Daoy (cell line): ENCODE measurements around the gene TENT4A. TPM values are rescaled to one million over a fixed set of nuclear protein-coding genes. Genes with fewer than 3 reads are reported as not detected.

ENCODE experiments used
- DNase-seq: peaks from one replicate; pipeline ENCODE4 v3.0.0-alpha.2; 2015; ENCODE audit warnings: low read depth
- total RNA-seq: library from RNA; depleted of rRNA; stranded (reverse); fragments of >200 nt; shearing (Covaris generic); gene quantifications from 2 replicates; pipeline ENCODE4 v1.2.3, GENCODE V29; 2014

Gene TENT4A
- total RNA-seq, 1 experiment from 2014 or later = 5.4 TPM

DNA sequence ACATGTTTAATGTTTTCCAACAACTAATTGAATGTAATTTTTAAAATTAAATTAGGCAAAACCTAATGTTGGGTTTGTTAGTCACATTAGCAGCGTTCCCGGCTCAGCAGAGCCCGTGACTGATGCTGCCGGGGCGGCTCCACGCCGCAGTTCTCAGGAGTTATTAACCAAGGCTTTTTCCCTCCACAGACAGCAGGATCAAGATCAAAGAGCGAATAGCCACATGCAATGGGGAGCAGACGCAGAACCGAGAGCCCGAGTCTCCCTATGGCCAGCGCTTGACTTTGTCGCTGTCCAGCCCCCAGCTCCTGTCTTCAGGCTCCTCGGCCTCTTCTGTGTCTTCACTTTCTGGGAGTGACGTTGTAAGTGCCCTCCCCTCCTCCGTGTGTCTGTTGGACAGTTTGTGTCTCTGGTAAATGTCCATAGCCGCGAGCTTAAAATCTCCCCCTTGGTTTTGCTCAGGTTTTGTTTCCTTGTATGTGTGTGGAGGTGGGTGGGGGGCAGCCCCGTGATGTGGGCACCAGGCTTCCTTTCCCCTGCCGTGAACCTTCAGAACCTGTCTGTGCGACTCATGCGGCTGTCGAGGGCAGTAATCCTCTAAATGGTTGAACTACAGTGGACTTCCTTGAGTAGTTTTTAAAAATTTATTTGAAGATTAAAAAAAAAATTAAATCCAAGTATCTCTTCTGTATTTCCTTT lies 37.1 kb downstream of the TENT4A start:
- DNase-seq = no peak

DNA sequence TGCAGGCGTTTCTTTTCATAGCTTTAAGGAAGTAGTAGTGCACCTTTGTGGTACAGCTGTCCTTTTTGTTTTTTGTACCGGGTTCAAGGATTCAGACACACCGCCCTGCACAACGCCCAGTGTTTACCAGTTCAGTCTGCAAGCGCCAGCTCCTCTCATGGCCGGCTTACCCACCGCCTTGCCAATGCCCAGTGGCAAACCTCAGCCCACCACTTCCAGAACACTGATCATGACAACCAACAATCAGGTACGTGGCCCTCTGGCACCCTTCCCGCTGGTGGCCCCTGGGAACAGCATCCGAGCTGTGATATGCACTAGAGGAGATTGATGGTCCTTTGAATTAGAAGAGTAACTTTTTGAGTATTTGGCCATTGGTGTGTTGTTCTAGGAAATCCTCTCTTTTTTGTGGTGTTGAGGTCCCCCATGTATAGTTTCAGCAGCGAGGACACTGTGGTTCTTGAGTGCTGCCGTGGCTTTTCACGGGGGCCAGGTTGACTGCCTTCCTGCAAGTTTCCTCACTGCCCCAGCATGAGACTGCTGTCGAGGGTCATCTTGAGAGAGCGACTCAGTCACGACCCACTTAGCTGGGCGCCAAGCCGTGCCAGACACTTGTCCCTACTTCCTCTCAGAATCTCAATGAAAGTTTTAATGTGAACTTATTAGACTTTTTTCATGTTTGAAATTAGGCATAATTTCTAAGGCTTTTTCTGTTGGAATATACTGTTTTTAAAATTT lies 37.9 kb downstream of the TENT4A start:
- no peak for DNase-seq

DNA sequence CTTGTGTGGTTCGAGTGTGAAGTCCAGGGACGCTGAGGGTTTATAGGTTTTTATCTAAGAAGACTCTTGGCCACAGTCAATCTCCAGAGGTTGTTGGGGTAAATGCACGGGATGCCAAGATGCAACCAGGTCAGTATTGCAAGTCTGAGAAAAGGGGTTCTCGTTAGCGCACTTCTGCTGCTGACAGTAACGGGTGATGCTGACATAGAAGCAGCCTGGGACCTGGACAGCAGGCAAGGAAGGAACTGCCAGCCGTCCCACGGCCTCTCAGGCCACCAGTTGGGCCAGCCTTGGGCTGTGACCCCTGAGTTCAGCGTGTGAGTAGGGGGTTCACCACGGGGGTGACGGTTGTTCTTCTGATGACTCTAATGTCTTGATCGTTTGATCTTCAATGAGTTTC lies 39.0 kb downstream of the TENT4A start:
- no peak for DNase-seq

DNA sequence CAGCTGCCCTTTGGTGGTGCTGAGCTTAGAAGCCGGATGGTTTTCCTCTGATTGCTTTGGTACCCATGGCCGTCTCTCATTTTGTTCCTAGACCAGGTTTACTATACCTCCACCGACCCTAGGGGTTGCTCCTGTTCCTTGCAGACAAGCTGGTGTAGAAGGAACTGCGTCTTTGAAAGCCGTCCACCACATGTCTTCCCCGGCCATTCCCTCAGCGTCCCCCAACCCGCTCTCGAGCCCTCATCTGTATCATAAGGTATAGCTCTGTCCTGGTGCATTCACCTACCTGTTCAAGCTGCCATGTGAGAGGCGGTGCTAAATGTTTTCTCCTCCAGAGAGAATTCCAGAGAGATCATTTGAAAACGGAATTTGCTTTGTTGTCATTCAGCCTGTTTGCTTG lies 39.5 kb downstream of the TENT4A start:
- no peak for DNase-seq

DNA sequence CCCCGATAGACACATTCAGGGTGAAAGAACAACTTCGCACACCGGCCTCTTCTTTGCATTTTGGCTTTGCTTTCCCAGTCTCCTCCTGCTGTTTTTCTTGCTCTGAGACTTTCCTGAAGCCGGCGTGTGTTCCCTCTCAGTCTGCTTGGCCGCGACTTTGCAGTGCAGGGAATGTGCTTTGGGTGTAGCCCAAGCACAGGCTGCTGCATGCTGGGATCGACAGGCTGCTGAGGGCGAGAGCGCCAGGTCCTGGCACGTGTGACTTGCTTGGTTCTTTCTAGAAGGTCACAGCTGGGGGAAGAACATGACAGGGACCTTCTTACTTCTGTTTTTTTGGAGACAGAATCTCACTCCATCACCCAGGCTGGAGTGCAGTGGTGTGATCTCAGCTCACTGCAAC lies 40.6 kb downstream of the TENT4A start:
- no peak for DNase-seq

DNA sequence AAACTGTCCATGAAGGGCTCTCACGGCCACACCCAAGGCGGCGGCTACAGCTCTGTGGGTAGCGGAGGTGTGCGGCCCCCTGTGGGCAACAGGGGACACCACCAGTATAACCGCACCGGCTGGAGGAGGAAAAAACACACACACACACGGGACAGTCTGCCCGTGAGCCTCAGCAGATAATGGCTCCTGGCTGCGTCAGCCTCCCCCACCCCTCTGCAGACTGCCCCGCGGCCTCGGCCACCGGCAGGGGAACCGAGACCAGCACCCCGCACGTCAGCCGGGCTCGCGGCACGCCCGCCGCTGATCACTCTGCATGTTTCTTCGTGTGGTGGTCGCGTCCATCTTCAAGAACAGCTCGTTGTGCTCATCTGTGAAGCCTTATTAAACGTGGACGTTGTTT lies 41.5 kb downstream of the TENT4A start:
- DNase-seq = no peak

DNA sequence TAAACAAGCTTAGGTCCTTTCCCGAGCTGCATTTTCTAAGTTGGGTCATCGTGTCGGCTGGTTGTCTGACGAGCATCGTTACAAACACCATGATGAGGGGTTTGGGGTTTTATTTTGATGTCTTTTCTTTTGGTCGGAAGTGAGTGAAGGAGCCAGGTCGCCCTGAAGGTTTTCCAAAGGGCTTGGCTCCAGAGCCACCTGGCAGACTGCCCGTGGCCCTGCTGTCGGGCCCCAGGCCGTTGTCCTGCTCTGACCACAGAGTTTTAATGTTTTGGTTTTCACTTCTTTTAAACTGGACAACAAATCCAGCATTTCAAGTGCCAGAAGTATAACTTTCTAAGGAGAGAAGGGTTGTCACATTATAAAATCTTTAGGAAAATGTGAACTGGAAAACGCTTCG lies 42.3 kb downstream of the TENT4A start:
- DNase-seq = no peak

DNA sequence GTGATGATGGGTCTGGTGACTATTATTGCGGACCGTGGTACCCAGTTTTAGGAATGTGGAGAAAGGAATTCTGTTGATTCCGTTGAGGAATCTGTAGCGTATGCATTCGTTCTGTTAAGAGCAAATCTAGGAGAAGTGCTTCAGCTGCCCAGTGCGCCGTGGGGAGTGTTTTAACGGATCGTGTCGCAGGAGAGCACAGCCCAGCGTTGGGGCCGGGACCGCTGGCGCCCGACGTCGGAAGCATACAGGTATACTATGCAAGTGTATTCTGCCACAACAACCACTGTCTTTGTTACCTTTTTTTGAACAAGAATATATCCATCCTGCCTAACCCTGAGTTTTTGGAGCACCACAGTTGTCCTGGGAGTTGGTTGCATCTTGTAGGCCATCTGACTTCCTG lies 42.7 kb downstream of the TENT4A start:
- no peak for DNase-seq

DNA sequence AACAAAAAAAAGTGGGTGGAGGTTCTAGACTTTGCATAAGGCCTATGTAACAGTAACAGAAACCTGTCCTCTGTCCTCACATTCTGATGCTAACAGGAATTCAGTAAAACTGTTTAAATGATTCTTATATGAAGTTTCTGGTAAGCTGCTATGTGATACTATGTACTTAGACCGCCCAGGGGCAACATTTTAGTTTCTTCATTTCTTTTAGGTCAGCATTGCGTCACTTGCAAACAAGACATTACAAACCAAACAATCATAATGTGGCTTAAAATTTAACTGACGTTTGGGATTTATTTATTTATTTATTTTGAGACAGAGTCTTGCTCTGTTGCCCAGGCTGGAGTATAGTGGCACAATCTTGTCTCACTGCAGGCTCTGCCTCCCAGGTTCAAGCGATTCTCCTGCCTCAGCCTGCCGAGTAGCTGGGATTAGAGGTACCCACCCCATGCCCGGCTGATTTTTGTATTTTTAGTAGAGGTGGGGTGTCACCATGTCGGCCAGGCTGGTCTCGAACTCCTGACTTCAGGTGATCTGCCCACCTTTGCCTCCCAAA lies 44.3 kb downstream of the TENT4A start:
- no peak for DNase-seq

DNA sequence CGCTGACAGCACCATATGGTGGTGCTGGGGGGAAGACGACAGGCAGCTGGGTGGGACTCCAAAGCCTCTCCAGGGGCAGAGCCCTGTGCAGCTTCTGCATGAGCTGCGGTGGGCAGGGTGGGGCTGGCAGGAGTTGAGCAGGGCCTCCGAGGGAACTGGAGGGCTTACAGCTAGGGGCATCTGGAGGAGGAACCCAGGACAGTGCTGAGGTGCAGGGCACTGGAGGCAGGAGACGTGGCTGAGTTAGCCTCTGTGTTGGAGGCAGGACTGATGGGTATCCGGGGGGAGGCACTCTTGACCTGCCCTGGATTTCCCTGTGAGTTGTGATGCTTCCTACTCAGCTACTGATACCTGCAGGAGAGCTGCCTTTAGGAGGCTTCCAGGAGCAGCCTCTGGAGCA lies 45.0 kb downstream of the TENT4A start:
- no peak for DNase-seq

DNA sequence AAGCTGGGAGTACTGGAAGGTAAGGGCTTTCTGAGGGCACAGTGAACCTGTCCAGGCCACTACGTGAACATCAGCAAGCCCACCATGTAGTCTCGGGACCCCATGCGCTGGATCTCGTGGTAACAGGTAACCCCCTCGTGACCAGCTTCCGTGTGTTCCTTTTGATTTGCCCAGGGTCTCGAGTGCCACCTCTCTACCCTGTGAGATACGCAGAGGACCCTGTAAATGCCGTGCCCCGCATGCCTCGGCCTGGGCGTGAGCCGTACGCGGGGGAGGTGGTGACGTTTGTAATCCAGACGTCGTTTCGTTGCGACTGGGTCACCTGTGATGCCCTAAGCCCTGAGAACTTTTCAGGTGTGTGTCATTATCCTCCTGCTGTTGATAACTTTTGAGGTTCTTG lies 45.5 kb downstream of the TENT4A start:
- no peak for DNase-seq

DNA sequence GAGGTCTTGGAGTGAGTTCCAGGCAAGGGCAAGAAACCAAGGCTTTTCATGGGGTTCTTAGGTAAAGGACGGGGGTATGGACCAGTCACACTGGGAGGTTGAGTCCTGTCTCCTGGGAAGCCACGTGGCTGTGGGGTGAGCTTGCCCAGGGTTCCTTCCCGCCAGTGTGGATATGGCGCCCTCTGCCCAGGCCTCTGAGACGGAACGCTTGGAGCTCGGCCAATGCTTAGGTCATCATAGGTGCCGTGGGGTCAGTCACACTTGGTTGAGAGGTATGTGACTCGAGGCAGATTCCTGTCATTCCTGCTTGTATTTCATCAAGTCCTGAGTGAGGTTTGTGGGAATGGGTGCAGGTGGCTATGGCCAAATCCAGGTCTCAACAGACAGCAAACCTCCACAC lies 46.2 kb downstream of the TENT4A start:
- DNase-seq = peak; percentile 51

DNA sequence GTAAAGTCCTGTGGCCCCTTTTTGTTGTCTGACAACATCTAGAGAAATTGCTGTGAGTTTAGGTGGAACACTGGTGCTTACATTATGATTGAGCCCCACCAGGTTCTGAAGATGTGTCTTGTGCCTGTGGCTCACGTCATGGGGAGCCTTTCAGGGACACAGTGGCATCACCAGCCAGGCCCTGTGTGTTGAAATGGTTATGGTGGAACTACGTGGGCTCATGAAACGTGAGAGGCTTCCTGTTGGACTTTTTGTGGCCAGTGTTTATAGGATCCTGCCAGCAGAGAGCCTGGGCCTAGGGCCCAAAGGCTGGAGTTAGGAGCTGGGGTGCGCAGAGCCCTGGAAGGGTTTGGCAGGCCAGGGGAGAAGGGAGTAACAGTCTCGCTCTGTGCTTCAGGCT lies 46.8 kb downstream of the TENT4A start:
- no peak for DNase-seq

DNA sequence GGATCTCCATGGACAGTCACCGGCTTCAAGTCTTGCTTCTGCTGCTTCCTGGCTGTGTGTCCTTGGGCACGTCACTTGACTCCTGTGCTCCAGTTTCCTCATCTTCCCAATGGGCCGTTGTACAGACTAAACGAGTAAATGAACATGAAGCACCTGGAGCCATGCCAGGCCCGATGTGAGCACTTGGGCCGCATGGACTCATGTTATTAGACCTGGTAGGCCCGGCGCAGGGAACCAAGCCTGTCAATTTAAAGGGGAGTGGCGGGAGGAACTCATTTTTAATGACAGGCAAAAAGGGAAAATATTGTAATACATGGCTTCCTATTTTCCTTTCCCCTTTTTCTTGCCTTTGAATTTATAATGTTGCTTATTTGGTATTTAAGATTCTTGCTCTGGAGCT lies 47.5 kb downstream of the TENT4A start:
- no peak for DNase-seq

DNA sequence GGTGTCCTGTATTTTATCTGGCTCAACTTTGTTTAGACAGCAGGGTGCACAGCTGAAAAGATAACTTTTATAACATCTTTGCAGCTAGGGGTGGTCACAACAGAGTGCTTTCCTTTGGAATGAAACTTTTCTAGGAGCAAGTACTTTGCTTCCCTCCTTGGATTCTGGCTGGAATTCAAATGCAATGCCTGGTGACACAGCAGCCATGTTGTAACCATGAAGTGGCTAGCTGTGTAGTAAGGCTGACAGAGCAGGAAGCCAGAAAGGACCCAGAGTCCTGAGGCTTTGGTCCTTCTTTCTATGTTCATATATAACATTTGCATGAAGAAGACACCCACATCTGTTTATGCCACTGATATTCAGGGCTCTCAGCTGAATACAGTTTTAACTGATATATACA lies 48.1 kb downstream of the TENT4A start:
- DNase-seq = no peak

DNA sequence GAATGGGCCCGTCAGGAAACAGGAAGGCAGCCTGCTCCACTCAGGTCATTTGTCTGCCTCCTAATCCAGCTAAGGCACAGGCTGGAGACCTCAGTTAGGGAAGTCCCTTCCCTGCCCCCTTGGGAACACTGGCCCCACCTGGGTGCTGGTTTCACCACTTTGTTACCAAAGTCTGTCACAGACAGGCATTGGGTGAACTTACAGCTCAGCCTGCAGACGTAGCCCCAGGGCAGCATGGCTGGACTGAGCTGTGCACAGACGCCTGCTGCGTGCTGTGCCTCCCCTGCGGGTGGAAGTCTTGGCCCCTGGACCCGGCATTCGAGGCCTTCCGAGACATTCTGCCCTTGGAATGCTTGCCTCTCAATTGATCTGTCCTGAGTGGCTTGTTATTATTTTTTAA lies 48.9 kb downstream of the TENT4A start:
- DNase-seq = no peak

DNA sequence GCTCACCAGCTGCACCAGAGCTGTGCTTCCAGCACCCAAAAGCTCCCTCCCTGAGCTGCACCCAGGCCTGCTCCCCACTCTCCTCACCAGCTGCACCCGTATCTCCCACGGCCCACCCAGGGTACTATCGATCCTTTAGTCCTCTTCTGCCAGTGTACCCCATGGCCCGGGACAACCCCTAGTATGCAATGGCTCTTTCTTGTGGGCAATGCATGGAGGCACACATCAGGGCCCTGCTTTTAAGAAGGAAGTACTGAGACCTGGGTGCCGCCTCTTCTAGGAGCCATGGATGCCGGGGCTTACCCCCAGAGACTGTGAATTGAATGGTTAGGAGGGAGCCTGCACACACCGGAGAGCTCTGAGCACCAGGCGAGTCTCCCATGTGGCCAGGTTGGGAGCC lies 49.5 kb downstream of the TENT4A start:
- DNase-seq = no peak

DNA sequence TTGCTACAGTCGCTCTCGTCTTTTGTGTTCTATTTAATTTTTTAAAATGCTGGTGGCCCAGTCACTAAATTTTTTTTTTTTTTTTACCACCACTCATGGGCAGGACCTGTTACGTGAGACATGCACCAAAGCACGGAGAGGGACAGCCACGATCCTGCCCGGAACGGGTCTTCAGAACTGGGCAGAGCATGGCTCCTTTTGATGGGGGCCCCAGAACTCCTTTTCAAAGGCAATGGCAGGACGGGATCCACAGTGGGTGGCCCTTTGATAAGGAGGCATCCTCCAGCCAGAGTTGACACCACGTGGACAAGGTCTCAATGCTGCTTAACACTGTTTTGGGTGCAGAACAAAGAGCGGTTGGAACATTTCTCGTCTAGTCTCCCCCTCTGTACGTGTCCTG lies 50.0 kb downstream of the TENT4A start:
- no peak for DNase-seq

DNA sequence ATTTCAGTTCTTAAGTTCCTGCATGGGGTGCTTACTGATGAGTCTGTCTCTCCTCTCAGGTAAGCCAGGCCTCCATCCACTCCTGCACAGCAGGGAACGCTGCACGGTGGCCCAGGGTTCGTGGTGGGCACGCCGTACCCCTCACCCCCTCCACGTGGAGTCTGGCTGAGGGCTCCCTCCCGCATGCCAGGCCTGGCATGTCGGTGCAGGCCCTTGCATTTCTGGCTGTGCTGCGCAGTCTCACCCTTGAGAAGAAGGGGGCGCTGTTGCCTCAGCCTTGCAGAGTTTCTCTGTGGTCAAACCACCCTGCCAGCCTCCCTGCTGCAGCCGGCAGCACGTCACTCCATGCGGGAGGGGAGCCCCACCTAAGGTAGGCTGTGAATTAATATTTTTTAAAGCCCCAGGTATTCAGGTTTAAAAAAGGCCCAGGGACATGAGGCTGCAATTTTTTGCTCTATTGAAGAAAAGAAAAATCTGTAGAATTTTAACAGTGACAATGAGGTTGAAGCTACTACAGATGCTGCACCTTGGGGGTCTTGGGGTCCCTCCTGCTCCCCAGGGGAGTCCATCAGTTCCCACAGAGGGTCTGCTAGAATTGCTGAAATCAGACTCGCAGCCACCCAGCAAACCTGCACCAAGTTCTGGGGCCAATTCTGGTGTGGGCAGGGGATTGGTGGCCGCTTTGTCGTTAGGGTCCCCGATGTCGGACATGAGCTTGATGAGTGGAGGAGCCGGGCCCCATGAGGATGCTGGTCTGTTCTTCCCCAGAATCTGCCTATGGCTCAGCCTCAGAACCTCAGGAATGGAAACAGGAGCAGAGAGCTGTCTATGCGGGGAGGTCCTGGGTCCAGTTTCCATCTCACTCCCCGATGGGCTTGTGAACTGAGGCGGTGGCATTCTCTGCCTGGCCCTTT lies 52.6 kb downstream of the TENT4A start:
- peak; percentile 83 for DNase-seq

DNA sequence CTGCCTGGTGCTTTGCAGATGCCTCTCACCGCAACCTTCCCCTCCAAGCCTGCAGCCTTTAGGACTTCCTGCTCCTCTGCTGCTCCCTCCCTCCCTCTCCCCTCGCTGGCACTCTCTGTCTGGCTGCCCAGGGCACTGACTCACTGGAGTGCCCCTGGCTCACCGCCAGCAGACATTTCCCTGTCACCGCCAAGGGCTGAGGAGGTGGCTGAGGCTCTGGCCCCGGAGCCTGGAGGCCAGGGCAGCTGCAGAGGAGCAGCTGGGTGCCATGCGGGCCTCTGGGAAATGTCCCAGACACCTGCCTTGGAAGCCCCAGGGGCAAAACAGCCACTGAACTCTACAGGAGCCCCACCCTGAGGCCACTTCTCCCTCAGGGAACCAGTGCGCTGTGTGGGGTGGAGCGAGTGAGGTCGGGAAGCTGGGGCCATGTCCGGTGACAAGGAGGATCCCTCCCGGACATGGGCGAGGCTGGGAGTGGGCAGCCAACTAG lies 53.4 kb downstream of the TENT4A start:
- DNase-seq = peak; percentile 98

DNA sequence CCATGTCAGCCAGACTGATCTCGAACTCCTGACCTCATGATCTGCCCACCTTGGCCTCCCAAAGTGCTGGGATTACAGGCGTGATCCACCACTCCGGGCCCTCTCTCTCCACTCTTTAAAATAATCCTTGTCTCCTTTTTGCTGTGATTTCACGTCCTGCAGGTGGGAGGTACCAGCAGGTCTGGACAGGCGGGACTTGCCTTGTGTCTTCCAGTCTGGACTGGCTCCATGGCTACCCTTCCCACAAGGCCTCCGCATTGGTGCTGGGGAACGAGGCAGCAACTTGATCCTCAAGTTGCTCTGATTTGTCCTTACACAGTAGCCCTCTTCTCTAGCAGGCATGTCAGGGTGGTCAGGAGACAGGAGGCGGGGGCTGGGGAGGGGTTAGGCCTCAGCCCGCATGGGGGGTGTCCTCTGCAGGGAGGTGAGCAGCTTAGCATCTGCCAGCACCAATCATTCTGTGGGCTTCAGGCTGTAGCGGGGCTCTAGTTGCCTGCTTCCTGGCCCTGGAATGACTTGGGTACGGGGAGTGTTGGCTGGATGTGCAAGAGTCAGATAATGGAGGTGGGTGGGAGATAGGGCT lies 54.3 kb downstream of the TENT4A start:
- DNase-seq = no peak
